NCI-H345 (cell line): ENCODE measurements around the gene IMMP2L.

Source experiments
- DNase-seq: peaks from one replicate; lab custom pipeline; 2025; lab: John Stamatoyannopoulos, UW

IMMP2L gene

DNA sequence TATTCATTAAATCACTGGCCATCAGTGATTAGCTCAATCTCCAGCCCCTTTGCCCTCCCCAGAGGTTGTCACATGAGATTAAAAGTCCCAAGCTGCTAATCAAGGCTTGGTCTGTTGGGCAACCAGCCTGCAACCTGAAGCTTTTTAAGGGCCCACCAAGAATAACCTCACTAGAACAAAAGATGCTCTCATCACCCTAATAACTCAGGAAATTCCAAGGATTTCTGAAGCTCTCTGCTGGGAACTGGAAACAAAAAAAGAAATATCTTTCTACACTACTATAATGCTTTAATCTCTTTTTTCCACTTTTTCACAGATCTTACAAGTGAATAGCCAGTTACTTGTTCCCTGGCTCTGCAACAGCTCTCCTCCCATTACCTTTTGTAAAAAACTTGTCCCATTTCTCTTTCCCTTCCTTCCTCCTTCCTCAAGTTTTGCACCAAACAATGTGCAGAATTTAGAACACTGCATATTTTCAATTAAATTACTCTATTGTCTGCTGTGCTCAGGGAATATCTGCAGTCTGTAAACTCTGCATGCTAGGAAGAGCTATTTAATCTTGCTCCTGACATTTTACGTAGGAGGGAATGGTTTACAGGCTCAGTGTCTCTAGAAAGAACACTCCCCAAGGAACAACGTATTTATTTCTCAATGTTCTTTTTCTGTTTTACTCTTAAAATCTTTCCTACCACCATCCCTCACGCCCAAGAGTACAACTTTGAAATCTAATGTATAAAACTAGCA is 169.1 kb downstream of the IMMP2L start:
- DNase-seq, result no peak

DNA sequence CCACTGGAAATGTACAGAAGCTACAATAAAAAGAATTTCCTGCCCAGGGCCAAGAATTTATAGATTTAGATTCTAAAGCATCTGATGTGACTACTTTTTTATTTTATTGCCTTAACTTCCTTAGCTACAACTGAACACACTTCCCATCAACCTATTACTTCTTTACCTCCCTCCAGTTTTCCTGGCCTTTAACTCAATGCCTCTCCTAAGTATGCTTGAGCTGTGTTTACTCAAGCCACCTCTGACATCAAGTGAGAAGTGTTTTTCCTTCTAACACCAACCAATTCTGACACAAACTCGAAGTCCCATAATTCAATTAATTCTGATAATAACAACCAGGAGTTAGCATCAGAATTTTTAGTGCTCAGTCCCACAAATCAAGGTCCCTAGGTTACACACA is 170.0 kb downstream of the IMMP2L start:
- no peak for DNase-seq

DNA sequence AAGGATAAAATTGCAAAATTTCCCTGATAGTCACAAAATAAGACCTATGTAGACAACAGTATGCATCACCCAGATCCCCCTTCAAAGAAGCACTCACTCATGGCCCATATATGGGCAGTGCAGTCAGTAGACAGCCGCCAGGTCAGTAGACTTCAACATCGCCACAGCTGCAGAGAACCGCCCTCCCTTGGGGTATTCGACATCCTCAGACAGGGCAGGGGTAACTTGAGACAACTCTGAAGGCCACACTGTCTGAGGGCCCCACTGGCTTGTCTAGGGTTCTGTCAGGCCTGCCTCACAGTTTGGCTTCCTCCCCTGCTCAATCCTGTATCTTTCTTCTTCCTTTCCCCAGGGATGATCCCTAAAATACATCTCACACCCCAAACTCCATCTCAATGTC is 172.3 kb downstream of the IMMP2L start:
- no peak for DNase-seq

DNA sequence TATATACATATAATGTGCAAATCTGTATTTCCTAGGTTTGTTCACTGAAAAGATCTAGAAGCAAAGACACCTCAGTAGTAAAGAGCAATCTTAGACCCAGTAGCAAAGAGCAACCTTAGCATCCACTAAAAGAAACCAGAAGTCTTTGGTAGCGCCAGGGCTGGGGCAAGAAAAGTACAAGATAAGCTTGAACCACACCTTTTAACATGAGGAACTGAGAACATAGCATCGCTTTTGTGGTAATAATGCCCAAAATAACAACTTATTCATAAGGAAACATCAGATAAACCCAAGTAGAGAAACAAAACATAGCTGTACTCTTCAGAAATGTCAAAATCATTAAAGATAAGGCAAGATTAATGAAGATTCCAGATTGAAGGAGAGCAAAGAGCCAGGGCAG is 173.4 kb downstream of the IMMP2L start:
- no peak for DNase-seq

DNA sequence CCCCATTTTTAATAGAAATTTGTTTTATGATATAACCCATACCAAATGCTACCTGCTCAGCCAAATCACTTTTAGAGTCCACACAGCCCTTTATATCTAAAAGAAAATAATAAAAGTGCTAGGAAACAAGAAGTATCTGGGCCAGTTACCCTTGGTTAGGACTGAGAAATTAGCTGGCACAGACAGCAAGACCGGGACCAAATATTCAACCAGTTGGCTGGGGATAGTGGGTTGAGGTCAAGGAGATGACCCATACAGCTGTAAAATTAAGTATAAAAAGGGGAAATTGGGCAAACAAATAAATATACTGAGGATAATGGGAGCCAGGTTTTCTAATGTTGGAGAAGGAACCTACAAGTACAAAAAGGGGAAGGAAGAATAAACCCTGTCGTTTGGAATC is 174.3 kb downstream of the IMMP2L start:
- DNase-seq, result no peak

DNA sequence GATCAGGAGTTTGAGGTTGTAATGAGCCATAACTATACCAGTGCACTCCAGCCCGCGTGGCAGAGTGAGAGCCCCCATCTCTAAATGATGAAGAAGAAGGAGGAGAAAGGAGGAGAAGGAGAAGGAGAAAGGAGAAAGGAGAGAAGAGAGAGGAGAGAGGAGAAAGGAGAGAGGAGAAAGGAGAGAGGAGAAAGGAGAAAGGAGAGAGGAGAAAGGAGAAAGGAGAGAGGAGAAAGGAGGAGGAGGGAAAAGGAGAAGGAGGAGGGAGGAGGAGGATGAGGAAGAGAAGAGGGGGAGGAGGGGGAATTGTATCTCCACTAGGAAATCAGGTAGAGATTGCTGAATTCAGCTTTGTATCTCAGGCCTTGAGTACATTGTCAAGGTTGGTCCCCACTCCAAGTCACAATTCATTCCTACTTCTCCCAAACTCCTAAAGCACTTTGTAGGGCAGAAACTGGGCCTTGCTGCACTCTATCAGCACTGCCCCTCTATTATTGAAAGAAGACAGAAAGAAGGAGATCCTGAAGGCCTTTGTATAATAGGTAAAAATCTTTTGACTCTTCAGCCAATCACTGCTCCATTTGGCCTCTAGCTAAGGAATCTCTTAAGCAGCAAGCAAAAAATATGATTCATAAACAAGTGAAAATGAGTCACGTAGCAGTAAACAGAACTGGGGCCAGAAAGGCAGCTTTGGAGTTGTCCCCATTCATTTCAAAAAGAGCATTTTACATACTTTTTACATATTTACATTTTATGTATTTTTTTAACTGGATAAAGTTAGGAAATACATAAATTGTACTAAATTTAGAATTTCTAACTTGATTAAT is 178.0 kb downstream of the IMMP2L start:
- DNase-seq, result no peak

DNA sequence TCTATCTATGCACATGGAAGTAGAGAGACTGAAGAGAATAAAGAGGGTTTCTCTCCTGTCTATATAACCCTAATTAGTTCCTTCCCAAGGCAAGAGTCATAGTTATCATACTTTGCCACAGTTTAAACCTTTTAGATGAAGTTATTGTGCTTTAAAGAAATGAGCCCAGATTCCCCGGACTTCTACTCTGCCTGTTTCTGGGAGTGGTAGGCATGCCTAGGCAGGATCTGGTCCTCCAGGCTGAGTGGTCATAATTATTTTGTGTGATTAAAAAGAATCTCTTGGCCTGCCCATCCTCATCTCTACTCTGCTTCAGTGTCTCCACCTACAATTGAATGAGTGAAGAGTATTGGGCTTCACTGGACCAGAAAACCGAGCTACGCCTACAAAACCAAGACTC is 179.2 kb downstream of the IMMP2L start:
- no peak for DNase-seq

DNA sequence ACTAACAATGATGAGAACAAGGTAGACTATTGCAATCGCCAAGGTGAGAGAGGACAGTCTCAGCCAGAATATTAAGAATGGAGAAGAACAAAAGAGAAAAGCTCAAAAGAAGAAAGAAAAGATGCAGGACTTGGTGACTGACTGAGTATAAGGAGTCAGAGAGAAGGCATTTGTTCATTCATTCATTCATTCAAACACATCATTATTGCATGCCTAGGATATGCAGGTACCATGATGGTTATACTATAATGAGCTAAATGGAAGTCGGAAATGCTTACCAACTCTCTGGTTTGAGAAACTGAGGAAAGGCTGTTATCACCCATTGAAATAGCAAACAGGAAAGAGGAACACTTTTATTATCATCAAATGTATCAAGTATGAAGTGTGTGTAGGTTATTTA is 180.7 kb downstream of the IMMP2L start:
- no peak for DNase-seq

DNA sequence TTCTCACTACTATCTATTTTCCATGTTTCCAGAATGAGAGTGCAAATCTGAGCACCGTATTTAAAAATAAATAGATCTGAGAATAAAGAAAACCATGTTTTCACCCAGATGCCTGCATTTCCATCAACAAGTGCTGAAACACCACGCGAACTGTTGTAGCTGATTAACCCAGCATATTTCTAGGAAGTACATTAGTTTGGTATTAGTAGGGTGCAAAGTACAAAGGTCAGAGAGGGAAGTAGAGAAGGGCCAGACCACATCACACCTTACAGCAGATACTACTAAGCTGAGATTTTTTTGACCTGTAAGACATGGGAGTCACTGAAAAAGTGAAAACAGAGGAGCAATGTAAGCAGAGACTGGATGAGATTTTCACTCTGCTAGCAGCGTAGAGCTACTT is 181.3 kb downstream of the IMMP2L start:
- no peak for DNase-seq

DNA sequence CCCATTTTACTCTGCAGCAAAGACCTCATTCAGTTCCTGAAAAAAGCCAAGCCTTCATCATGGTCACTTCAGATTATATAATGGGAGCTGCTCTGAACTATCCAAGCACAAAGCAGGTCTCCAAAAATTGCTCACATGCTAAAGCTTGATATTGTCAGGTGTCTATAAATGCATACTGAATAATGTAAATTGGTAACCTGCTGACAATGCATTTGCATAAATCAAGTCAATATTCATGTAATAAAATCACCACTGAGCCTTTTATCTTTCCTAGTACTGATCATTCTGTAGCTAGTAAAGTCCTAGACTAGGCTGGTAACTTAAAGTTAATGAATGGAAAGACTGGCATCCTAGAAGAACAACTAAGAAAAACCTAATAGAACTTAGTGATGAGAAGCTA is 188.3 kb downstream of the IMMP2L start:
- DNase-seq, result no peak

DNA sequence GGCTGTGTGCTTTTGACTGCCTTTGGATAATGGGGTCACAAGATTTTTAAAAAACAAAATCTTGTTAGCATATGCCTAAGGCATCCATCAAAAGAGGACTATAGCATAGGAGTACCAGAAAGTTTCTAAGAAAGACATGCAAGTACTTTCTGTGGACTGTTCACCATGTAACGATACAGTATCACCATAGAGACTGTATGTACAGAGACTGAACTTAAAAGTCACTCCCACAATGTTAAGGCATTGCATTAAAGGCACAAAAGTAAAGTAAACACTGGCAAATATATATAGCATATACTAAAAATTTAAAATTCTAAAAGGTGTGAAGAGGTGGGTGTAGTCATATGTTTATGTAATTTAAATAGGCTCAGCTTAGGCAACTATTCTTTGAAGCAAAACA is 190.9 kb downstream of the IMMP2L start:
- DNase-seq, result no peak

DNA sequence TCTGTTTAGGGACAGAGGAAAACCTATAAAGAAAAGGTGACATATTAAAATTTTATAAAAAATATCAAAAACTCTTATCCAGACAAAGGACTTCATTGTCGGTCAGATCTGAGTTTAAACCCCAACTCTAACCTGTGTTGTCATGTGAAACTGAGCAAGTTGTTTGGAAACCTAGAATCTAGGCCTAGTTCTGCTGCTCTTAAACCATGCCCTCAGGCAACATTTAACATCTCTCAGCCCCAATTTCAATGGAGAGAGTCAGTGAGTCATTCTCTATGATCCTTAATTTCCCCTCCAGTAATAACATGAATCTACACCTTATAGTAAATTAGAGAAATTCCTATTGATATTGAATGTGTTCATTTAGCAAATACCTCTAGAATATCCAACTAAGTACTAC is 192.3 kb downstream of the IMMP2L start:
- DNase-seq, result no peak

DNA sequence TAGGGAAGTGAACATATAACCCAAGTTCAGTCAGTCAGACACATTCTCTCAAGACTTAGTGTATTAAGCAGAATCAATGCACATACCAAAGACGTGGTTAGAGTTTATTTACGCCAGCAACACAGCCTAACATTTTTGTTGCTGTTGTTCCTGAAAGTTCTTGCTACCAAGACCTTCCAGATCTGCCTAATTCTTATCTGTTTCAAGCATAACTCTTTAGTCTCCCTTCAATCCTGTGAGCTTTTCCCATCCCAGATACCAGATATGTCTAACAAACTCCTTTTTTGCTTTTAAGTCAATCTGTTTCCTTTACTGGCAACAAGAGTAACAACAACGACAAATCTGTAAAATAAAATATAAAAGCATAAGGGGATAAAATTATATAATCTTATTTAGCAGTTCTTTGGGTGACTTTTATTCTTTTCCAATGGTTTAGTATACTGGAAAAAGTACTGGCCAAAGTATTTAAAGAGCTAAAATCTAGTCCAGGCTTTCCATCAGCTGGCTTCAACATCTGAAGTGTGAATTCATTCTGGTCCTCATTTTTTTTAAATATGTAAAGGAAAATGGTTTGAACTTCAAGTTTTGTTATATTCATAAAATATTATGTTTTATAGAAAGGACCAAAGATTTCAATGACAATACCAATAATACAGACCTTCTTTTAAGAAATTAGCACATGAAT is 193.8 kb downstream of the IMMP2L start:
- no peak for DNase-seq

DNA sequence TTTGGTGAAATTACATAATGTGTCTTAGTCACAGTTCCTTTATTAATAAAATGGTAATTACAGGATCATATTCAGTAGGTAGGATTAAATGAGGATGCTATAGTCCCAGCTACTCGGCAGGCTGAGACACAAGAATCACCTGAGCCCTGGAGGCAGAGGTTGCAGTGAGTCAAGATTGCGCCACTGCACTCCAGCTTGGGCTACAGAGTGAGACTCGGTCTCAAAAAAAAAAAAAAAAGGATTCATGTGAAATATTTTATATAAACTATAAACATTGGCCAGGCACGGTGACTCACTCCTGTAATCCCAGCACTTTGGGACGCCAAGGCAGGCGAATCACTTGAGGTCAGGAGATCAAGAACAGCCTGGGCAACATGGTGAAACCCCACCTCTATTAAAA is 197.9 kb downstream of the IMMP2L start:
- no peak for DNase-seq

DNA sequence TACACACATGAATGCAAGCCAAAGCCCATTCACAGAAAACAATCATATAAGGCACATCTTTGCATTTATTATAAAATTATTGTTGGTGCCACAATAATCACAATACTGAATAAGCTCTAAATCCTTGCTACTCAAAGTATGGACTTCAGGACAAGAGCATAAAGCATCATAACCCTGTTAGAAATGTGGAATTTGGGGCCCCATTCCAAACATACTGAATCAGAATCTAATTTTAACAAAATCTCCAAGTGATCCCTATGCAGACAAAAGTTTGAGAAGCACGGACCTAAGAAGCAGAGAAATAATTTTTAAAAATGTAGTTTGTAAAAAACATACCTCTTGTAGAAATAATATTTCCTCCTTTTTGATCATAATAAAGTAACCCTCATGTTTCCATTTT is 199.2 kb downstream of the IMMP2L start:
- no peak for DNase-seq

DNA sequence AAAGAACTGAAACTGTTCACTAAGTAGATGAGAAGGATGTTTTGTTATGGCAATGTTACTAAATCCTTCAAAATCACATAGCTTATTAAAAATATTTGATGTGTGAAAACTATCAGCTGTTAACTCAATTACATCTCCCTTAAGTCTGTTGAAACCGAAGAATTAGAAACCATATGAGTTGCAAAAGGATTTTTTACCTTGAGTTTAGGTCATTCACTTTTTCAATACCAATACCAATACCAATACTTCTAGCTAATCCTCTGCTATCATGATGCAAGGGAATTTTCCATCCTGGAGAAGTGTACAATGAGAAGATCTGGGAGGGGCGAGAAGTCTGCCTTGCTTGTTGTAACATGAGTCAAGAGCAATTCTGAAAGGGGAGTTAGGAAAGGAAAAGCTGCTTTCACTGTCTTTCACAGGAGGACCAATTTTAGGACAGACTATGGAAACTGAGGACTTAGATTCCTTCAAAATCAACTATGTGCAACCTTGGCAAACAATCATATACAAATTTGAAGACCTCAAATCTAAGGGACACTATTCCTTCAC is 199.7 kb downstream of the IMMP2L start:
- DNase-seq, result no peak

DNA sequence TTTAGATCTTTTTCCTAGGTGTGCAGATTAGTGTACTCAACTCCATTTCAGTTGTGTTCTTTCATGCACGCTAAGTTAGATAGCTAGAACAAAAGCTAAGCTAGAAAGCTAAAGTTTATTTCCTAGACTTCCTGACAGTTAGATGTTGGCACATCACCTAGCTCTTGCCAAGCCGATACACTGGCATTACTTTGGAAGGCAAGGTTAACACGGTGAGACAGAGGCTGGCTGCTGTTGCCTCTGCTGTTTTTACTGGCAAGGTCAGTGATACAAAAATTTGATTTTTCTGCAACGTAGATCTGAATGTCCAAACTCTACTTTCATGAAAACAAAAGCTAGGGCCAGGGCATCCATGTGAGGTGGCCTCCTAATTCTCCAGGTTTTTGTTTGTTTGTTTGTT is 203.4 kb downstream of the IMMP2L start:
- DNase-seq, result no peak

DNA sequence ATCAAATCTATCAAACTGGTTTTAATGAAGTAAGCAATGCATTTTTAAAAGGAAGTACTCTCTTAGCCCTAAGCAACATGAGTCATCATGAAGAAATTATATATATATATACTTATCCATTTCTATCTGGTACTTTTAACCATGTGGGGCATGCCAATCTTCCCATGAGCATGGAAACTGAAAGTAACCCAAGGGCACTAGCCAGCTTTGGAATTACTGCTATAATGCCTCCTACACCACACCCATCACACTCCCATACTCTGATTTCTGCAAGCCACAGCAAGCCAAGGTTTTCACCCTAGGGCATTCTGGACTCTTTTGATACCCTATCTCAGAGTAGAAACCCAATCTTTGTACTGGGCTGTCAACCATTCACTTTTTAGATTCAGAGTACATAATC is 204.6 kb downstream of the IMMP2L start:
- DNase-seq, result no peak

DNA sequence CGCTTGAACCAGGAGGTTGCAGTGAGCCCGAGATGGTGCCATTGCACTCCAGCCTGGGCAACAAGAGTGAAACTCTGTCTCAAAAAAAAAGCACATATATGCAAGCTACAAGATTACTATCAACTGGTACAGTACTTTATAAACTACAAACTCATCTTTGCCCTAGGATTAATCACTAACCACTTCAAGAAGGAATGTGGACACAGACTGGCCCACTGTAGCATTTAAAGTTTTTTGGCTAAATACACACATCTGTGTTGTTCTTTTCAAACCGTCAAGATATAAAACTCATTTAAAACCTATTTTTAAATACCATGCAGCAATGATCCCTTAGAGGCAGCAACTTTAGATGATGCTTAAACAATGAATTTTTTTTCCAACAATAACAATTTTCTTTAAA is 205.4 kb downstream of the IMMP2L start:
- DNase-seq, result no peak

DNA sequence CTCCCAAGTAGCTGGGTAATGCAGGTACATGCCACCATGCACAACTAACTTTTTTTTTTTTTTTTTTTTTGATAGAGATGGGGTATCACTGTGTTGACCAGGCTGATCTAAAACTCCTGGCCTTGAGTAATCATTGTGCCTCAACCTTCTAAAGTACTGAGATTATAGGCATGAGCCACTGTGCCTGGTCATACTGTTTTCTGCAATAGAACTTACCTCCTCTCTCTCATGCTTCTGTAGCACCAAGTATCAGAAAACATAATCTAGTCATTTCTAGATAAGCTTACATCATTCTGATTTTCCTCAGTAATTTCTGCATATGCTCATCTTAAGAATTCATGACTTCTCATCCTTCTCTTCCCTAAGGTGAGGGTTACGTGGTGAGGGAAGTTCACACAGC is 210.0 kb downstream of the IMMP2L start:
- DNase-seq, result no peak

DNA sequence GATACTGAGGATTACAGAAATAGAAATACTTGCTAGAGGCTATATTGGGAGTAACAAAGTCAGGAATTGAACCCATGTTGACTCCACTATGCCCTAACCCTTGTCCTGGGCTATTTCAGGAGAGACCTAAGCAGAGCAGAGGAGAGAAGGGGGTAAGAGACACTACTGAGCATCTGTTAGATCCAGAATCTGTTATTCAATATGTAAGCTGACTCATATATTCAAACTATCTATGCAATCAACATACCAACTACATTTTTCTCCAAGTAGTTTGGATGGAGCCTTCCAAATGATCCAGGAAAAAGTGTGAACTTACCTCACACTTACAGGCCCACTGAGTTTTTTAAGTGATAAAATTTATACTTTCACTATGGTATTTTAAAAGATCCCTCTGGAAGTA is 216.1 kb downstream of the IMMP2L start:
- DNase-seq, result no peak

DNA sequence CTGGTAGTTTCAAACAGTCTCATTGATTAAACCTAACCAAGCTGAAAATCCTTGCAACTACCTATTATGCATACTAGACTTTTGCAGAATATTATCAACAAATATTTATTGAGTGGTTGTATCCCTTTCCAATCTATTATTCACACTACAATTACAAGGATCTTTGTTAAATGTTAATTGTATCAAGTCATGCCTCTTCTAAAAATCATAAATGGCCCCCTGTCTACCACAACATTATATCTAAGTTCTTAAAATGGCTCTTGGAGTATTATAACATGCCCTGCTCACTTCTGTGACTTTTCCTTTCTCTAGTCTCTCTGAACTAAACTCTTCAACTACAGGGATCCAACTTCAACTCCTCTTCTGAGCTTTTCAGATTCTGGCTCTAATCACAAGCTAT is 219.3 kb downstream of the IMMP2L start:
- no peak for DNase-seq

DNA sequence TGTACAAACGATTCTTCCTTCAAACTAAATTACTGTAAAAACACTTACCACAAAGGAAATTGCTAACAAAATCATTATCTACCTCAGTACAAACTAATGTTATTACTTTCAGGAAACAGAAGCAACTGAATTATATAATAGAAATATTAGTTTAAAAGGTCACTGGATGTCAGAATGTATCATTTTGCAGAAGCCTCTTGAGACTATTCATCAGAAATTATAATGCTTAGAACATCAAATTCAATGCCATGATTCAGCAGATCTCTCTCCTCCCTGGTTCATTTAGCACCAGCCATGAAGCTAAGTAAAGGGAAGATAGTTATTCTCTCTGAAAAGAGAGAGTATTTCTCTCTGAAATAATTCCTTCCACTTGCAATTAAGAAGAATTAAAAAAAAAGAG is 223.3 kb downstream of the IMMP2L start:
- no peak for DNase-seq
